D721Med (cell line): ENCODE results near the gene ST8SIA5.

ENCODE experiments used
- DNase-seq: peaks from one replicate; pipeline ENCODE4 v3.0.0; 2011; ENCODE audit warnings: low spot score; ENCODE audit not compliant: insufficient read length
- FAIRE-seq: peaks from 2 replicates; lab custom pipeline; 2011; peaks lifted over from hg19 to GRCh38; lab: Jason Lieb, UNC
- CTCF ChIP-seq: IDR thresholded peaks from 2 replicates; pipeline ENCODE4 v1.5.1; 2012; ENCODE audit warnings: mild to moderate bottlenecking, control low read depth; ENCODE audit not compliant: insufficient read depth; ENCODE audit errors: missing control alignments

The ST8SIA5 gene

GRCh38 chr18:46625069-46625468, 131.8 kb downstream of the ST8SIA5 start:
- DNase-seq (no peak), FAIRE-seq (no peak)
- TF ChIP-seq CTCF = no peak

GRCh38 chr18:46624127-46624526, 132.7 kb downstream of the ST8SIA5 start:
- FAIRE-seq = no peak

GRCh38 chr18:46623541-46623940, 133.3 kb downstream of the ST8SIA5 start:
- FAIRE-seq (no peak), DNase-seq (no peak)
- TF ChIP-seq CTCF = no peak

More at GRCh38 chr18:46624127-46624526, 132.7 kb downstream of the ST8SIA5 start:
- no peak for TF ChIP-seq CTCF
- DNase-seq = no peak

- FAIRE-seq = peak; percentile 98
- DNase-seq = no peak
- TF ChIP-seq CTCF = peak; percentile 10
Measured at GRCh38 chr18:46622999-46623398, 133.9 kb downstream of the ST8SIA5 start.

GRCh38 chr18:46622451-46622850, 134.4 kb downstream of the ST8SIA5 start:
- no peak for TF ChIP-seq CTCF
- FAIRE-seq (no peak), DNase-seq (no peak)

GRCh38 chr18:46621871-46622270, 135.0 kb downstream of the ST8SIA5 start:
- TF ChIP-seq CTCF = no peak
- FAIRE-seq (no peak), DNase-seq (no peak)

GRCh38 chr18:46621111-46621766, 135.6 kb downstream of the ST8SIA5 start:
- FAIRE-seq (no peak), DNase-seq (no peak)
- no peak for TF ChIP-seq CTCF
